ENCODE results near the gene NKAIN2.

Gene NKAIN2

DNA sequence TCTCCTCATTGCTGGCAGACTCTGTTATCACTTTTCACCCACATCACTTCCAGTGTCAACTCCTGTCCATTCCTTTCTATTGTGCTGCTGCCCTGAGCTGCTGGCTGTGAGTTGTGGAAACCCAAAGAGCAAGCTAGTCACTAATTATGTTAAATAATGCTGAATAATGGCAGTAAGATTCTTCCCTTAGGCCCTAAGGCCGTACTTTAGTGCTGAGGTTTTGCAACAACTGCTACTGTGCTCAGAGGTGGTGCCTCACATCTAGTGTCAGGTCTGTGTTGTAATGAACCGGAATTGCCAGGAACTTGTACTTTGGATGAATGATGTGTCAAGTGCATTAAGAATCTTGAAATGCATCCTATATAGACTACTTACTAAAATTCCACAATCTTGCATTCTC lies 786.3 kb downstream of the NKAIN2 start:
- no peak overlapping the region for H3K4me3 ChIP-seq (ENCODE audit: low read depth, low read length)
- TF ChIP-seq MYC (IDR thresholded peaks at IDR 0.05; ENCODE audit: low read depth, low read length) (no peak), POLR2A (IDR thresholded peaks at IDR 0.05; ENCODE audit: extremely low read depth, insufficient read length) (no peak), CTCF (IDR thresholded peaks at IDR 0.05; ENCODE audit: low read depth, low read length) (no peak)
- TF ChIP-seq, protein P1, sequence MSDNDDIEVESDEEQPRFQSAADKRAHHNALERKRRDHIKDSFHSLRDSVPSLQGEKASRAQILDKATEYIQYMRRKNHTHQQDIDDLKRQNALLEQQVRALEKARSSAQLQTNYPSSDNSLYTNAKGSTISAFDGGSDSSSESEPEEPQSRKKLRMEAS (IDR thresholded peaks at IDR 0.05; ENCODE audit: low read depth, low read length): no peak
- DNase-seq (ENCODE audit: low read depth): no peak

DNA sequence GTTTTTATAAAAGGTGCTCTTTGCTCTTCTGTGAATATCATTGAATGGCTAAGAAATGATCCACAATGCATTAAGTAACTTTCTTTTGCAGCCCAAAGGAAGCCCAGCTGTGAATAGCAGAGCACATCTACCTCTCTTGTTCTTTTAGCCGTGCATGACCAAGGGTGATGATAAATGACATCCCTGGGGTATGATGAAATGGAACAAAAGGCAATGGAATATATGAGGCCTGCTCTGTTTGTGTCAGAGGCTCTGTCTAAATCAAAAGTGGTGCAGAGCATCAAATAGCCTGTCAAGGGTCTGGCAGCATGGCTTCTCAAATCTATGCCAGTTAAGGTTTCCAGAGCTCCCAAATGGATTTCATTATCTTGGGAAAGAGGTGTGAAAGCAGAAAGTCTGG lies 796.0 kb downstream of the NKAIN2 start:
- DNase-seq (ENCODE audit: low read depth): no peak
- TF ChIP-seq, protein P1 (IDR thresholded peaks at IDR 0.05; ENCODE audit: low read depth, low read length): no peak
- TF ChIP-seq CTCF (IDR thresholded peaks at IDR 0.05; ENCODE audit: low read depth, low read length): no peak
- no peak for TF ChIP-seq MYC (IDR thresholded peaks at IDR 0.05; ENCODE audit: low read depth, low read length)
- no peak for TF ChIP-seq POLR2A (IDR thresholded peaks at IDR 0.05; ENCODE audit: extremely low read depth, insufficient read length)
- no peak overlapping the region for H3K4me3 ChIP-seq (ENCODE audit: low read depth, low read length)

DNA sequence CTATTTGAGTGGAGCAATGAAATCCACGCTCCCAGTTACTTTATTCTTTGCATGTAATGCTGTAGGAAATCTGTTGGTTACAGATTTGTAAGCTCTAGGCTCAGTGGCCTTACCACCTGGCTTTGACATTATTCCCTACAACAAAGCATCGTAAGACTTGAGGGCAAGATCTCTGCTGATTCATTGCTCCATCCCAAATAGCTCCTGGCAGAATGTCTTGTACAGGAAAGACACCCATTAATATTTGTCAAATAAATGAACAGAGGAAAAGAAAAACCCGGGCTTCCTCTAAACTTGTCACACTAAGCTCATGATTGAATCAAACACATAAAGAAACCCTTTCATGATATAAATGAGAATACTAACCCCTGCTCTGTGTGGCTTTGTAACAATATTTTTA lies 801.1 kb downstream of the NKAIN2 start:
- DNase-seq (ENCODE audit: low read depth): no peak
- TF ChIP-seq, protein P1 (IDR thresholded peaks at IDR 0.05; ENCODE audit: low read depth, low read length): no peak
- TF ChIP-seq MYC (IDR thresholded peaks at IDR 0.05; ENCODE audit: low read depth, low read length): no peak
- no peak overlapping the region for H3K4me3 ChIP-seq (ENCODE audit: low read depth, low read length)

DNA sequence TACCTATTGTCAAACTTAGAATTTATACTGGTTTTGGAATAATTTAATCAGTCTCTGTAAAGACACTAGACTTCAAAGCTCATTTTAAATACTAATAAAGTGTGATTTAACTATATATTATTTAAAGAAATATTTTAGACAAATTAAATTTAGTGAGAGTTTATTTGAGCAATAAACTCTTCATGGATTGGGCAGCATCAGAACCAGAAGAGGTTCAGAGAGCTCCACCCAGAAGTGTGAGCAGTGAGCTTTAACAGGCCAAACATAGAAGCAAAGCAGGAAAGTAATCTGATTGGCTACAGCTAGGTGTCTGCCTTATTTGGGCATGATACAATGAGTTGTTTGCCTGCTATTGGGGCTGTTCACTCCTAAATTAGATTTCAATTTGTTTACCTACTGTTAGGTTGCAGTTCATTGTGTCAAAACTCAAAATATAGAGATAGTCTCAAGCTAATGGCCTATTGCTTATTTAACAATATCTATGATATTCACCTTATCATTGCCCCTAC lies 803.5 kb downstream of the NKAIN2 start:
- TF ChIP-seq CTCF (IDR thresholded peaks at IDR 0.05; ENCODE audit: low read depth, low read length): no peak
- TF ChIP-seq, protein P1 (IDR thresholded peaks at IDR 0.05; ENCODE audit: low read depth, low read length): no peak
- no peak for TF ChIP-seq MYC (IDR thresholded peaks at IDR 0.05; ENCODE audit: low read depth, low read length)
- TF ChIP-seq POLR2A (IDR thresholded peaks at IDR 0.05; ENCODE audit: extremely low read depth, insufficient read length): no peak
- H3K4me3 ChIP-seq (ENCODE audit: low read depth, low read length): no peak overlapping the region
- DNase-seq (ENCODE audit: low read depth): no peak

DNA sequence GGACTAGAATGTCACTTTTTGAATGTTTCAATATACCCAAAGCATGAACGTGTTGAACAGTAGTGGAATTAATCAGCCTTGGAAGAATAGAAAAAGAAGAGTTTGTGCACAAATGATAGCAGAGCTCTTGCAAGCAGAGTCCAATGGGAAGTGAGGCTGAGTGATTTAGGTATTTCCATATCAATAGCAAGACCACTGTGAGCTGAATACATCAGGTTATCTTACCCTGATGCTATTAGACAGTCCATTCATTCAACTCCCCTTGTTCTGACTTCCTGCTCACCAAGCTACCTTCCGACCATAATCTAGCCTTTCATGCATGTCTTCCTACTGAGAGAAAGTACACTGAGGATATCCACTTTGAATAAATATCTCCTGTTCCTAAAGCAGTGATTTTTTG lies 809.4 kb downstream of the NKAIN2 start:
- TF ChIP-seq, protein P1 (IDR thresholded peaks at IDR 0.05; ENCODE audit: low read depth, low read length): no peak
- TF ChIP-seq POLR2A (IDR thresholded peaks at IDR 0.05; ENCODE audit: extremely low read depth, insufficient read length): no peak
- no peak for TF ChIP-seq MYC (IDR thresholded peaks at IDR 0.05; ENCODE audit: low read depth, low read length)
- no peak for DNase-seq (ENCODE audit: low read depth)

DNA sequence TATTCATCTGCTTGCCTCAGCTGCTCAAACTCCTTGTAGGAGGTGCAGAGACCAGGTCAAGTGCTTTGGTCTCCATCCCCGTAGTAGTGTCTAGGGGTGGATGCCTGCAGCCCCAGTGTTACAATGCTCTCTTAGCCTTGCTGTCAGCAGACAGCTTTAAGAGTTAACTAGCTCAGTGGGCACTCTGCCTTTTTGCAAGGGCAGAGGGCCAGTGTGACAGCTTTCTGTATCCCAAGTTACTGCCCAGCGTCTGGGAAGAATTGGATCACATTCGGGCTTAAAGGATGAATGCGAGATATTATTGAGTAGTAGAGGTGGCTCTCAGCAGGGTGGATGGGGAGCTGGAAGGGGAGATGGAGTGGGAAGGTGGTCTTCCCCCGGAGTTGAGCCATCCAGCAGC lies 818.7 kb downstream of the NKAIN2 start:
- TF ChIP-seq CTCF (IDR thresholded peaks at IDR 0.05; ENCODE audit: low read depth, low read length): no peak
- no peak for TF ChIP-seq MYC (IDR thresholded peaks at IDR 0.05; ENCODE audit: low read depth, low read length)
- TF ChIP-seq, protein P1 (IDR thresholded peaks at IDR 0.05; ENCODE audit: low read depth, low read length): no peak
- no peak for TF ChIP-seq POLR2A (IDR thresholded peaks at IDR 0.05; ENCODE audit: extremely low read depth, insufficient read length)
- DNase-seq (ENCODE audit: low read depth): no peak
- no peak overlapping the region for H3K4me3 ChIP-seq (ENCODE audit: low read depth, low read length)

More for the DNA sequence above, 809.4 kb downstream of the NKAIN2 start:
- no peak overlapping the region for H3K4me3 ChIP-seq (ENCODE audit: low read depth, low read length)
